GM18517 (cell line): ENCODE results near the gene PLEKHG1.

Experiments used
- ATAC-seq: cut with Tn5 transposase; IDR thresholded peaks from one replicate; pipeline ENCODE4 v1.9.1; 2021; ENCODE audit warnings: mild to moderate bottlenecking, moderate library complexity; ENCODE audit not compliant: unreplicated experiment

Gene PLEKHG1

DNA sequence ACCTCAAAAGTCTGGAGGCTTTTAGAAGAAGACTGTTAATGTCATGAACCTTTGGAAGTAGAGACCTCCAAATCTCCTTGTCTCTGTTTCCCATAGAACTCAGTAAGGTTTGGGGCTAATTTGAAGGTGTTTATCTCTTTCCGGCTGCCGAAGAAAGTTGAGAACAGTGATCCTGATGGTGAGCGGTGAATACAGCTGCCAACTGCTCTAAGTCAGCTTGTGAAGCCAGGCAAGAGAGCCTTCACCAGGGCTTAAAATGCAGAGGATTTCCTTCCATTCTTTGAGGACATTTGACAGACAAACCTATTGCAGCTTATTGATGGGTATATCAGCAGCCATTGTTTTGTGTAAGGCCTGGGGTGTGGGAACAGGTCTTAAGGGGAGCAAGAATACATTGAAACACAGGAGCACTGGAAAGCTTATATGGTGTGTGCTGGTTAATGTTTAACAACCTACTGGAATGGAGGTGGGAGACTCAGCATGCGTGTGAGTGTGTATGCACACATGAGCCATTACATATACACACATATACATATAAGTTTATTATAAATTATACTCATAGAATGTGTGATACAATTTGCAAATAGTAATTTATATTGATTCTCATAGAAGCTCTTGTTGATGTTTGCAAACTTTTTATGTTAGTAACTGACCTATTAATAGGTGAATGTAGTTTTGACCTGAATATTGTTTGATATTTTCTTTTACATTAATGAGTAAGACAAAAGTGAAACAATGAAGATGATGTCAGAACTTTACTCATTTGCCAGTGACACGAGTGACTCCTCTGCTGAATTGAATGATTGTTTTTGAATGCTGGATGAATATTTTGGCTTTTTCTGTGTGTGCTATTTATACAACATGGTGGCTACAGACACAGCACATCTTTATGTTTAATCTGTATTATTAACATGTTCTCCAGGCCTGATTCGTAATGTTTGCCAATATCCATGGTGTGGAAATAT lies 18.1 kb downstream of the PLEKHG1 start:
- no peak for ATAC-seq

DNA sequence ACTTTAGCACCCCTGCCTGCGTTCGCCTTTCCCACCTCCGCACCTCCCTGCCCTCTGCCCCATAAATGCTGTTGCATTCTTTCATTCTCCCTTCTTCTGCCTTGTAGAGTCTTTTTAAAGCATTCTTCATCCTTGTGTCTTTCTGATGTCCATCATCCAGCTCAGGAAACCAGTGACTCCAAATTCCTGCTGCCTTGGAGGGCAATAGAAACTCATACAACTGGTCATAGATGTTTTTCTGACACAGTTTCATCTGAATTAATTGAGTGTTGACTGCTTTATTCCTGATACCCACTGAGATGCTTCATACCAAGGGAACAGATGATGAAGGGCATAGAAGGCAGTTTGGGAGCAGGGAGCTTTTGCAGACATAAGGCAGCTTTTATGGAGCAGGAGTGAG lies 19.6 kb downstream of the PLEKHG1 start:
- ATAC-seq, result no peak

- ATAC-seq, result no peak
Measured at GRCh38 chr6:150620244-150620643, 20.6 kb downstream of the PLEKHG1 start.

DNA sequence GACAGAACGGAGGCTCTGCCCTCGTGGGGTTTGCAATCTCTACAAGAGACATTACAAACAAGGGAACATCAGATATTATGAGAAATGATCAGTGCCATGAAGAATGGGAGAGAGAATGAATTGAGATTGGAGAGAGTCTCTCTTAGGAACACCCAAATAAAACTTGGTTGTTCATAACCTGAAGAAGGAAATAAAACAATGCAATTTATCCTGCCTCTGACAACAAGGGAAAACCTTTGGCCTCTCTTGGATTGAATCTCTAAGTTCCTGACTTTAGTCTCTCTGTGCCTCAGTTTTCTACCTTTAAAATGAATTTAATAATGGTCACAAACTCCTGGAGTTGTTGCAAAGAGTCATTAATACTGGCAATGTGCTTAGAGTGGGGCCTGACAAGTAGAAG lies 21.1 kb downstream of the PLEKHG1 start:
- no peak for ATAC-seq

DNA sequence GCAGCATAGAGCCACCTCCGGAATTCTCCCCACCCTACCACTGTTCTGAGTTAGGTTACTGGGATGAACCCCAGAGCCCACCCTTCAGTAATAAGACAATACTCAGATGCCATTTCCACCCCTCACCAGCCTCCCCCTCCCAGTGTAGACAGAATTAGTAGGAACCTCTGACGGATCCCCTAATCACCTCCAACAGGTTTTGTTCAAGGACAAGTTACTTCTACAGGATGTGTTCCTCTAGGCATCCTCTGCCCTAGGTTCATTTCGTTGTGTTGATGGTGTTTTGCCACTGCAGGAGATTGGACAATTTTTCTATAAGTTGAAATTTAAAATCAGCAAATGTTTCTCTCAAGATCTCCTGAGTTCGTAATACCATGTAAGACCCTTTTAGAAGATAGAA lies 22.8 kb downstream of the PLEKHG1 start:
- ATAC-seq, result no peak

GRCh38 chr6:150622941-150623874 lies 23.5 kb downstream of the PLEKHG1 start:
- ATAC-seq, result peak; percentile 99

GRCh38 chr6:150624191-150624590 lies 24.5 kb downstream of the PLEKHG1 start:
- ATAC-seq, result no peak

DNA sequence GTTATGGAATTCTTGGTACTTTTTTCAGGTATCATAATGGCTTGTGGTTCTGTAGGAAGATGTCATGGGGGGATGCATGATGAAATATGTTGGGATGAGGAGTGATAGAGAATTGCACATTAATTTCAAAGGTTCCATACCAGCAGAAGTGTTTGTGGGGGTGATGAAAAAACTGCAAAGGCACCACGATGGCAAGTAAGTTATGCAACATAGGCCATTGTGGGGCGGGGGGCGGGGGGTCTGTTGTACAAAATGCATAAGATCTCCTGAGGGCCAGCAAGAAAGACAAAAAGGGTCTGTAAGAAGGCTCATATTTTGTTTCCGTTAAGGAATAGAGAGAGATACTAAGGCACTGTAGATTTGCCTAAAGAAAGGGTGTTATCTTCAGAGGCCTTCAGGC lies 26.2 kb downstream of the PLEKHG1 start:
- no peak for ATAC-seq

- ATAC-seq, result no peak
Measured at GRCh38 chr6:150627154-150627553, 27.5 kb downstream of the PLEKHG1 start.

DNA sequence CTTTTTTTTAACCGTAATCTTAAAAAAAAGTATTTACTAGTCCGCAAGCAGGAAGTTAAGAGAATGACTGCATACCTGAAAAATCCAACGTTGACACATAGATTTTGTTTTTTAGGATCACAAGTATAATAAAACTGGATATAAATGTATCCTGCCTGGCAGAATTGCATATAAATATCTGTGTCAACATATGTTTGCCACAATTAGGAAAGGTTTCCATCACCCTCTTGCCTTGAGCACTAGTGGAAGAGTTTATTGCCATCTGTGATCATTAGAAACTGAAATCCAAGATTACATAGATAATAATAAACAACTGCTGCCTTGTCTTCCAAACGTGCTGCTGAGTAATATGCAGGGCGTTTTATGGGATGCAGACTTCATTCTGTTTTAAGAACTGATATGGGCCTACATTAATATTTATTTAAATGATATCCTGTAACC lies 27.9 kb downstream of the PLEKHG1 start:
- no peak for ATAC-seq

GRCh38 chr6:150628908-150629307 lies 29.2 kb downstream of the PLEKHG1 start:
- ATAC-seq, result no peak

DNA sequence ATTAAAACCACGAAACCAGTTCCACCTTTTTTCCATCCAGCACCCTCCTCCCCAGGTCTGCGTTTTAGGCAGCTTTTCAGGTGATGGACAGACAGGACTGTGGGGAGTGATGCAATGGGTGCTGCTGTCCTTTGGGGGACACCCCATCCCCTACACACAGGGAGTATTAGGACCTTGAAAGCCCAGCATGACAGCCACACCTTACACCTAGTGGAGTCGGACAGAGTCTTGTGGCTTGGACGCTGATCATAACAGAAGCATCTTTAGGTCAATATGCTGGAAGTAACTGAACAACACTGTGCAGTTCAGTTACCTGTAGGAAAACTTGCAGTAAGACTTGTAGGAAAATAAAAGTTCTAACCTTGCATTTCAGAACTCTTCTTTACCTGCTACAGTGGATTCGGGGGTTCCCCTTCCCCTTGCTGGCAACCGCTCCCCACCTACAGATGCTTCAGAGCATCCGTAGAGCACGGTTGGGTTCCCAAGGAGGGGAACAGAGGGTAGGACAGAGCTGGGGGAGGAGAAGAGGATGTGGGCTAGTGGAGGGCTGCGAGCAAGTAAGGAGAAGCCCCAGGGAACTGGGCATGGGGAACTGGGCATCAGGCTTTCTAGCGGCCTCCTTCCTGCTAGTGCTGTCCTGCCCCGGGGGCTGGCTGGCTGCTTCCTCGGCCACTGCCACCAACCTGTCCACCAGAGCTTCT lies 31.7 kb downstream of the PLEKHG1 start:
- no peak for ATAC-seq

DNA sequence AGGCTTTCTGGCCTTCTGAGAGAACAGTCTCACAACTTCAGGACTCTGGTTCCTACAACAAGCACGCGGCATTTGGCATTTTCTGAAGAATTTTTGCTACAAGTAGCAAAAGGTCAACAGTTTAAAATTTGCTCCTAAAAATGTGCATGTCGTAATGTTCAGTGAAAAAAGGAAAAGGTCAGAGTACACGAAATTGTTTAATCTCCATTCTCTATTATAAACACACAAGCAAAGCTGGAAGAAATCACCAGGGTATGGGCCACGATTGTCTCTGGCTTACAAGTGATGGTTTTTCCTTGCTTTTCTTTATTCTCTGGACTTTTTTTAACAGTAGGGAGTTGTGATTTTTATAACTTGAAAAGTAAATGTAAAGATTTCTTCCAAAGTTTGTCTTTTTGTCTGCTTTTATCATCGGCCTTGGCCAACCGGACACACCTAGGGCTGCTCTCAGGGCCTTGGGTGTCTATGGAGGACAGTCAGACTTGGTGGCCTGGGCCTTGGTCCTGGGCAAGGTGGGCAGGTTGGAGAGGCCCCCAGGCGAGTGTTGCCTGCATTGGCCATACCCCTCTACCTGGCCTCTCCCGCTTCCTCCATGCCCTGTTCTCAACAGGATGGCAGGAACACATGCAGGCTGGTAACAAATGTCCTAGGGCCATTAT lies 32.4 kb downstream of the PLEKHG1 start:
- ATAC-seq, result no peak

DNA sequence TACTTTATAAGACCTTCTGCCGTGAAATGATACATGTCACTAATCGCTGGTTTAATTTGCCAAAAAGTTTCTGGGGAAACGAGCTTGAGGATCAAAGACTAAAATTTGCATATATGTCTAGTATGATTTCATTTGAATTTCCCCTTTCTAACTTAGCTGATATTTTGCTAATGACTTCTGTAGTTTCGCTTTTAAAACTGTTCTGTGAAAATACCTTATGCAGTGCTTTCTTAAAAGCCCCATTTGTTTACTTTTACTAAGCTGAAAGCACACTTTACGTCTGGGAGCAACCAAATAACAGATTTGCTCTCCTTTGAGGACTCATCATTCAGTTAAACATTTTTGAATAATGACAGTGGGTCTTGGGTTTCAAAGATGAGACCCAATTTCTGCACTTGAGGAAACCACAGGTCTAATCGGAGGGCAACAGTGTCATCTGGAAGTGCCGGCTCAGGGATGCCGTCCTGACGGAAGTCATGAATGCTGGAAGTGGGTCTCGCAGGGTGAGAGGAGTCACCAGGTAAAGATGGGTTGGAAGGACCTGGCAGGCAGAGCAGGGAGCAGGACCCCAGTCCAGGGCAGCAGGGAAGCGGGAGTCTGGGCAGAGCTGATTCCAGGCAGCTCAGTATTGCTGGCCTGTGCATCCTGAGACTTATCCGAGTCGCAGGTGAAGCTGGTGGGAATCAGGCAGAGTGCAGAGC lies 33.2 kb downstream of the PLEKHG1 start:
- peak; percentile 65 for ATAC-seq

DNA sequence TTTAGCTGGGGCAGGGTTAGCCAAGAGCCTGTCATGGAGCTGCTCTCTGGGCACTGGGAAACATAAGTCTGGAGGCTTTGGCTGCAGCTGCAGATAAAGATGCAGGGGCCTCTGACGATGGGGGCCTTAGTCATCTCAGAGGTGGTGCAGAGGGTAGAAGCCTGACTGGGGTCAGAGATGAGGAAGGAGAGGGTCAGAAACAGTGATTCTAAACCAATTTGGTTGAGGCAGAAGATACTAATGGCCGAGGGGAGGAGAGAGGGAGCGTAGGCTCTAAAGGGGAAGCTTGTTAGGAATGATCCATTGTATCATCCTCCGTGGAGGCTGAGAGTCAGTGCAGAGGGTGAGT lies 33.8 kb downstream of the PLEKHG1 start:
- ATAC-seq, result no peak

- ATAC-seq, result no peak
Measured at GRCh38 chr6:150634176-150634963, 34.7 kb downstream of the PLEKHG1 start.

DNA sequence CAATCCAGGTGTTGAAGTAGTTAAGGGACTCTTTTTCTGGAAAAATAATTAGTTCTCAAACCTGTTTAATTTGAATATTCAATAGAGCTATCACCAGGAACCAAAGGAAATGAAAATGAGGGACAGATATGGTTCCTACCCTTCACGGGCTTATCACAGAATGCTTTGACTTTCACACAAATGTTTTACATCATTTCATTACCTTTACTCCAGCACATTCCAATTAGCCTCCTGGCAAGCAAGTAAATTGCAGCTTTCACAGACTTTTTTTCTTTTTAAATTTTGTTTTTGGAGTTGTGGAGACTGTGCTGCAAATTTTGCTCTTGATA lies 35.2 kb downstream of the PLEKHG1 start:
- no peak for ATAC-seq

DNA sequence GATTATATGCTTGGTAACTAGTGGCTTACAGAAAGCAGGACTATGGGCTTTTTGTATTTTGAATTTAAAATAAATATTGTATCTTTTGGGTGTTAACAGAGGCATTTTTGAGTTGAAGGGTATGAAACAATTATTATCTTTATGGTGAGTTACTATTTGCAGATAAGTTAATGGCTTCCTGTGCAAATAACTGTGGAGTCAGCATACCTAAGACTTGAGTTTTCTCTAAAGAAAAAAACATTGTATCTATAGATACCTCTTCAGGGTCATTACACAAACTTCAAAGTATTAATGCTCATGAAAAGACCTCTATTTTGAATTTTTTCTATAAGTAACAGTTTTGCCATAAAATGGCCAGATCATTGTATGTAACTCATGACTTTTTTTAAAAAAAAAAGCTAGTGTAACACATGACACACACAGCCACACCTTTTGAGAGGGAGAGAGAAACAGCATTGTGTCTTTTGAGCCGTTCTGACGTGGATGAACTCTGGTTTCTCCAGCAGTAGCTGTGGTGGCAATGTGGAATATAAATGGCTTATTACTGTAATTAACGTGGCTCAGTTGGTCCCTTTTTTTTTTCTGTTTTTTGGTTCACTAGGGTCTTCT lies 36.3 kb downstream of the PLEKHG1 start:
- ATAC-seq, result no peak

GRCh38 chr6:150636808-150637207 lies 37.1 kb downstream of the PLEKHG1 start:
- ATAC-seq, result no peak
